ENCODE data around the gene CRKL.

DNA sequence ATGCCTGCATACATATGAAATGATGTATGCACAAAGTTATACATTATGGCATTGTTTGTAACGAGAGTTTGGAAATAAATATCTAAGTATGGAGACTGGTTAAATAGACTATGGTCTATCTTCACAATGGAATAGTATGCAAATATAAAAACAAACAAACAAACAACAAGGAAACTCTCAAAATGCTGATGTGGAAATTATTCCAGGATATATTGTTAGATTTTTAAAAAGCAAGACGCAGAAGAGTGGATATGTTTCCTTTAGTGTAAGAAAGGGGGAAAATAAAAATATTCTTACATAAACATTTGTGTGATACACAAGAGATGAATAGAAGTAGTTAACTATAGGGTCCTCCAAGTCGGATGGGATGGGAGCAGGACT lies 10.8 kb upstream of the CRKL start:
- TF ChIP-seq, protein P1, sequence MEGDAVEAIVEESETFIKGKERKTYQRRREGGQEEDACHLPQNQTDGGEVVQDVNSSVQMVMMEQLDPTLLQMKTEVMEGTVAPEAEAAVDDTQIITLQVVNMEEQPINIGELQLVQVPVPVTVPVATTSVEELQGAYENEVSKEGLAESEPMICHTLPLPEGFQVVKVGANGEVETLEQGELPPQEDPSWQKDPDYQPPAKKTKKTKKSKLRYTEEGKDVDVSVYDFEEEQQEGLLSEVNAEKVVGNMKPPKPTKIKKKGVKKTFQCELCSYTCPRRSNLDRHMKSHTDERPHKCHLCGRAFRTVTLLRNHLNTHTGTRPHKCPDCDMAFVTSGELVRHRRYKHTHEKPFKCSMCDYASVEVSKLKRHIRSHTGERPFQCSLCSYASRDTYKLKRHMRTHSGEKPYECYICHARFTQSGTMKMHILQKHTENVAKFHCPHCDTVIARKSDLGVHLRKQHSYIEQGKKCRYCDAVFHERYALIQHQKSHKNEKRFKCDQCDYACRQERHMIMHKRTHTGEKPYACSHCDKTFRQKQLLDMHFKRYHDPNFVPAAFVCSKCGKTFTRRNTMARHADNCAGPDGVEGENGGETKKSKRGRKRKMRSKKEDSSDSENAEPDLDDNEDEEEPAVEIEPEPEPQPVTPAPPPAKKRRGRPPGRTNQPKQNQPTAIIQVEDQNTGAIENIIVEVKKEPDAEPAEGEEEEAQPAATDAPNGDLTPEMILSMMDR (IDR thresholded peaks at IDR 0.05; ENCODE audit: insufficient read depth, low read length): no peak
- TF ChIP-seq POLR2AphosphoS5 (IDR thresholded peaks at IDR 0.05; ENCODE audit: low read depth): no peak
- TF ChIP-seq SPI1 (IDR thresholded peaks at IDR 0.05; ENCODE audit: borderline replicate concordance, low read depth): no peak
- TF ChIP-seq, protein P2, sequence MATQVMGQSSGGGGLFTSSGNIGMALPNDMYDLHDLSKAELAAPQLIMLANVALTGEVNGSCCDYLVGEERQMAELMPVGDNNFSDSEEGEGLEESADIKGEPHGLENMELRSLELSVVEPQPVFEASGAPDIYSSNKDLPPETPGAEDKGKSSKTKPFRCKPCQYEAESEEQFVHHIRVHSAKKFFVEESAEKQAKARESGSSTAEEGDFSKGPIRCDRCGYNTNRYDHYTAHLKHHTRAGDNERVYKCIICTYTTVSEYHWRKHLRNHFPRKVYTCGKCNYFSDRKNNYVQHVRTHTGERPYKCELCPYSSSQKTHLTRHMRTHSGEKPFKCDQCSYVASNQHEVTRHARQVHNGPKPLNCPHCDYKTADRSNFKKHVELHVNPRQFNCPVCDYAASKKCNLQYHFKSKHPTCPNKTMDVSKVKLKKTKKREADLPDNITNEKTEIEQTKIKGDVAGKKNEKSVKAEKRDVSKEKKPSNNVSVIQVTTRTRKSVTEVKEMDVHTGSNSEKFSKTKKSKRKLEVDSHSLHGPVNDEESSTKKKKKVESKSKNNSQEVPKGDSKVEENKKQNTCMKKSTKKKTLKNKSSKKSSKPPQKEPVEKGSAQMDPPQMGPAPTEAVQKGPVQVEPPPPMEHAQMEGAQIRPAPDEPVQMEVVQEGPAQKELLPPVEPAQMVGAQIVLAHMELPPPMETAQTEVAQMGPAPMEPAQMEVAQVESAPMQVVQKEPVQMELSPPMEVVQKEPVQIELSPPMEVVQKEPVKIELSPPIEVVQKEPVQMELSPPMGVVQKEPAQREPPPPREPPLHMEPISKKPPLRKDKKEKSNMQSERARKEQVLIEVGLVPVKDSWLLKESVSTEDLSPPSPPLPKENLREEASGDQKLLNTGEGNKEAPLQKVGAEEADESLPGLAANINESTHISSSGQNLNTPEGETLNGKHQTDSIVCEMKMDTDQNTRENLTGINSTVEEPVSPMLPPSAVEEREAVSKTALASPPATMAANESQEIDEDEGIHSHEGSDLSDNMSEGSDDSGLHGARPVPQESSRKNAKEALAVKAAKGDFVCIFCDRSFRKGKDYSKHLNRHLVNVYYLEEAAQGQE (IDR thresholded peaks at IDR 0.05; ENCODE audit: insufficient replicate concordance, low read depth): no peak
- no peak for TF ChIP-seq GABPA (IDR thresholded peaks at IDR 0.05; ENCODE audit: low read depth)
